WERI-Rb-1 (cell line): ENCODE measurements around the gene TTYH1.
A peak's percentile ranks its signal among the peaks of the same experiment; 100 is the strongest.

ENCODE experiments used
- DNase-seq: peaks from one replicate; pipeline ENCODE4 v3.0.0-alpha.2; 2020
- H3K27ac ChIP-seq: fragments of 250-450 bp; sonication (Bioruptor Pico); 2 replicates; pipeline ENCODE4 v1.5.1; 2020; ENCODE audit warnings: mild to moderate bottlenecking, moderate library complexity
- H3K27me3 ChIP-seq: fragments of 250-450 bp; sonication (Bioruptor Pico); 2 replicates; pipeline ENCODE4 v1.5.1; 2021; ENCODE audit warnings: mild to moderate bottlenecking, low read depth, moderate library complexity; ENCODE audit not compliant: insufficient read depth, severe bottlenecking
- H3K36me3 ChIP-seq: fragments of 250-450 bp; sonication (Bioruptor Pico); 2 replicates; pipeline ENCODE4 v1.5.1; 2020; ENCODE audit warnings: mild to moderate bottlenecking, moderate library complexity
- H3K4me3 ChIP-seq: 2 replicates; pipeline ENCODE4 v1.5.1; 2011; ENCODE audit warnings: low read depth, mild to moderate bottlenecking, control low read depth, low read length
- H3K9me3 ChIP-seq: fragments of 250-450 bp; sonication (Bioruptor Pico); 2 replicates; pipeline ENCODE4 v1.5.1; 2021; ENCODE audit warnings: mild to moderate bottlenecking, moderate library complexity; ENCODE audit not compliant: severe bottlenecking
- TF ChIP-seq, protein P1 (sequence below): IDR thresholded peaks from 2 replicates; pipeline ENCODE4 v1.5.1; 2011; ENCODE audit warnings: low read depth, mild to moderate bottlenecking, control low read depth, inconsistent platforms, low read length

Gene TTYH1

DNA sequence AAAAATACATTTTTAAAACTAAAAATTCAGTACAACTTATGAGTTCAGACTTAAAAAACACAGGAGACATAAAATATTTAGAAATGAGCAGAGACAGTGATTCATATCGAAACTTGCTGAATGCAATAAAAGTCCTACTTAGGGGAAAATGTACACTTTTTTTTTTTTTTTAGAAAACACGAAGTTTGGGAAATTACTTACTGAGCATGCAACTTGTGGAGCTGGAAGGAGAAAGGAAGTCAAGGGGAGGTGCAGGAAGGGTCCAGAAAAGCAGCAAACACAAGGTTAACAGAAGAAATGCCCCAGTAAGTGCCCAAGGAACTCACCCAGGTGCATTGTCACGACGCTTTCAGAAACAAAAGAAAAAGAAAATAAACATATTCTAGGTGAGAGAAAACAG lies 31.9 kb upstream of the TTYH1 start:
- Histone ChIP-seq H3K27me3 (peaks cover 64% of the 10 kb centered on the region), H3K4me3 (no peak overlapping the region), H3K27ac (no peak overlapping the region), H3K9me3 (no peaks in the 10 kb centered on the region), H3K36me3 (no peaks in the 10 kb centered on the region)
- TF ChIP-seq, protein P1, sequence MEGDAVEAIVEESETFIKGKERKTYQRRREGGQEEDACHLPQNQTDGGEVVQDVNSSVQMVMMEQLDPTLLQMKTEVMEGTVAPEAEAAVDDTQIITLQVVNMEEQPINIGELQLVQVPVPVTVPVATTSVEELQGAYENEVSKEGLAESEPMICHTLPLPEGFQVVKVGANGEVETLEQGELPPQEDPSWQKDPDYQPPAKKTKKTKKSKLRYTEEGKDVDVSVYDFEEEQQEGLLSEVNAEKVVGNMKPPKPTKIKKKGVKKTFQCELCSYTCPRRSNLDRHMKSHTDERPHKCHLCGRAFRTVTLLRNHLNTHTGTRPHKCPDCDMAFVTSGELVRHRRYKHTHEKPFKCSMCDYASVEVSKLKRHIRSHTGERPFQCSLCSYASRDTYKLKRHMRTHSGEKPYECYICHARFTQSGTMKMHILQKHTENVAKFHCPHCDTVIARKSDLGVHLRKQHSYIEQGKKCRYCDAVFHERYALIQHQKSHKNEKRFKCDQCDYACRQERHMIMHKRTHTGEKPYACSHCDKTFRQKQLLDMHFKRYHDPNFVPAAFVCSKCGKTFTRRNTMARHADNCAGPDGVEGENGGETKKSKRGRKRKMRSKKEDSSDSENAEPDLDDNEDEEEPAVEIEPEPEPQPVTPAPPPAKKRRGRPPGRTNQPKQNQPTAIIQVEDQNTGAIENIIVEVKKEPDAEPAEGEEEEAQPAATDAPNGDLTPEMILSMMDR = no peak
- no peak for DNase-seq

DNA sequence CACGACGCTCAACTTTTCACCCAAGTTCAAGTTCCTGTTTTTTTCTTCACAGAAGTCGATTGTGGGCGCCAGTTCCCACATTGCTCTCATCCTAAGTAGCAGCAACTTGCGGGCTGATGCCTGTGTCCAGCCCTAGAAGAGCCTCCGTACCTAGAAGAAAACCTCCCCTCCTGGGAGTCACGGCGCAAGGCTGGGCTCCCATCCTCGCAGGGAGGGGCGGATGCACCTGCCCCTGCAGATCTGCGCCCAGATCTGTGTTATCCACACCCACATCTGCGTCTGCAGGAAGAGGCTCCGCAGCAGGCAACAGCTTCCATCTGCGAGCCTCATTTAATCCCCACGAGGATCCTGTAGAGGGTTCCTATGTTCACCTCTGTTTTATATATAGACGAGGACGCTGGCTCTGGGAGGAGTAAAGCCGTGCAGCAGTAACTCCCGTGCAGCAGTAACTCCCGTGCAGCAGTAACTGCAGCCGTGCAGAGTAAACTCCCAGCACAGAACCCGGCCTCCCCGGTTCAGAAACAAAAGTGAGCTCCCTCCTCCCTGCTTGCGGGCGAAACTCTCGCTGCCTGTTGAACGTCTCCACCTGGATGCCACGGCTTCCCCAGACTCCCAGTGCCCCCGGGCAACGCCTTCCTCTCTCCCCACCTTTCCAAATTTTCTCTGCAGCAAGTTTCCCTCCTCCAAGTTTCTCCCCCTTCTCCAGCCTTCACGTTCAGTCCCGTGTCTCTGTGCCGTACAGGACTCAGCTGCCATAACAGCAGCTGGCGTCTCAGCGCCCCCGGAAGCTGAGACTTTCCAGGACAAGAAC lies 27.1 kb upstream of the TTYH1 start:
- TF ChIP-seq, protein P1 = no peak
- H3K9me3 ChIP-seq = no peaks in the 10 kb centered on the region
- H3K36me3 ChIP-seq = no peaks in the 10 kb centered on the region
- no peak overlapping the region for H3K27ac ChIP-seq
- peak overlapping the region; percentile 4; the same call in 1 of the 2 replicates for H3K4me3 ChIP-seq
- peaks cover 66% of the 10 kb centered on the region for H3K27me3 ChIP-seq
- DNase-seq = peak; percentile 24

DNA sequence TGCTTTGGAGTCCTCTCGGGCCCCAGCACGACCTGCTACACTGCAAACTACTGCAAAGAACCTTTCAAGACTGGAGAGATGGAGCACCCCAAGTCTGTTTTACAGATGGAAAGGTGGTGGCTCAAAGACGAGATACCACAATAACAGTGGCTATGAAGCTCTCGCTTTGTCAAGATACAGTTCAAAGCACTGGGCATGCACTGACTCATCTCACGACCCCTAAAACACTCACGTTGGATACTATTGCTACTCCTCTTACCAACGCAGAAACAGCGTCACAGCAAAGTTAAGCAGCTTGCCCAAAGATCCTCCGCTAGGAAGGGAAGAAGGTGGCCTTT lies 26.5 kb upstream of the TTYH1 start:
- H3K9me3 ChIP-seq = no peaks in the 10 kb centered on the region
- no peak overlapping the region; the same call in 1 of the 2 replicates for H3K4me3 ChIP-seq
- no peak overlapping the region for H3K27ac ChIP-seq
- TF ChIP-seq, protein P1 = no peak
- no peaks in the 10 kb centered on the region for H3K36me3 ChIP-seq
- peaks cover 69% of the 10 kb centered on the region for H3K27me3 ChIP-seq
- no peak for DNase-seq

DNA sequence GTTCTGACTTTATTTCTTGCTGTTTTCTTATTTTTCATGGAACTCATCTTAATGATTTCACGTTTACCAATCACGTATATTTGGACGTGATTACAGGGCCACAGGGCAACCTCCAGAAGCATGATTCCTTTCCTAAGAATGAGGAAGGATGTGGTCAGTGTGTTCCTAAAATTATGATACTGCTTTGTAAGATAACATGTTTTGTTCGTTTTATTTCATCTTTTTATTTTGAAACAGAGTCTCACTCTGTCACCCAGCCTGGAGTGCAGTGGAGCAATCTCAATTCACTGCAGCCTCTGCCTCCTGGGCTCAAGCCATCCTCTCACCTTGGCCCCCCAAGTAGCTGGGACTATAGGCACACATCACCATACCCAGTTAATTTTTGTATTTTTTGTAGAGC lies 25.7 kb upstream of the TTYH1 start:
- Histone ChIP-seq H3K27me3 (peaks cover 75% of the 10 kb centered on the region), H3K4me3 (no peak overlapping the region), H3K9me3 (no peaks in the 10 kb centered on the region), H3K27ac (no peak overlapping the region), H3K36me3 (no peaks in the 10 kb centered on the region)
- TF ChIP-seq, protein P1 = no peak
- no peak for DNase-seq

DNA sequence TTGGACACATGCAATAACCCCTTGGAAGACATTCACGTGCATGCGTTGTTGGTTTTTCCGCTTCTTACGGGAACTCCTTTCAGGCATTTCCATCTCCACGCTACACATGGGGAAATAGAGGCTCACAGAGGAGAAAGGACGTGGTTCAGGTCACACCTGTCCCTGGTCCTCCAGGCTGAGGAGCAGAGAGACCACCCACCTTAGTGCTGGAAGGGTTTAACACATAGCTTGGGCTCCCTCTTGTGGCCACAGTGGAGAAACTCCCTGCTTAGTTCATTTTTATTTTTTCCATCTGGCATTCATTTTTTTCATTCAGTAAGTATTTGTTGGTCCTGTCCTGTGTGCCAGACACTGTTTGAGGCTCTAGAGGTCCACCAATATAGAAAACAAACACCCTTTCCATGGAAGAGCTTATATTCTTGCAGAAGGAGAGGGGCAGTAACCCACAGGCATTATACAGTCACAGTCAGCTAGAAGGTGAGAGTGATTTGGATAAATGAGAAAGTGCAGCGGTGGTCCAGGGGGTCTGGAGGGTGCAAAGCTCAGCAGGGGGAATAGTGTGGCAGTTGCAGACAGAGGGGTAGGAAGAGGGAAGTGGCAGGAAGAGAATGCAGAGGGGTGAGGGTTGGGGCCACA lies 24.2 kb upstream of the TTYH1 start:
- peak; percentile 55 for DNase-seq
- H3K27ac ChIP-seq = no peak overlapping the region

More for the DNA sequence above, 24.2 kb upstream of the TTYH1 start:
- H3K27me3 ChIP-seq = peaks cover 65% of the 10 kb centered on the region
- no peaks in the 10 kb centered on the region for H3K36me3 ChIP-seq
- TF ChIP-seq, protein P1 = peak; percentile 66
- no peaks in the 10 kb centered on the region for H3K9me3 ChIP-seq
- H3K4me3 ChIP-seq = no peak overlapping the region
